GM18519 (cell line): ENCODE data around the gene TIGD1.

ENCODE experiments used
- ATAC-seq: cut with Tn5 transposase; IDR thresholded peaks from one replicate; pipeline ENCODE4 v1.9.1; 2021; ENCODE audit warnings: mild to moderate bottlenecking, moderate library complexity; ENCODE audit not compliant: unreplicated experiment, low FRiP score

The TIGD1 gene

GRCh38 chr2:232550354-232551249 is at the start of gene TIGD1, which contains the start of gene EIF4E2:
TIGD1 (minus strand) TSS chr2:232550557; CDS start chr2:232549882, 675 bp downstream.
EIF4E2 (plus strand) TSS chr2:232550689; CDS start chr2:232550725, 36 bp downstream.
- ATAC-seq = peak; percentile 91

DNA sequence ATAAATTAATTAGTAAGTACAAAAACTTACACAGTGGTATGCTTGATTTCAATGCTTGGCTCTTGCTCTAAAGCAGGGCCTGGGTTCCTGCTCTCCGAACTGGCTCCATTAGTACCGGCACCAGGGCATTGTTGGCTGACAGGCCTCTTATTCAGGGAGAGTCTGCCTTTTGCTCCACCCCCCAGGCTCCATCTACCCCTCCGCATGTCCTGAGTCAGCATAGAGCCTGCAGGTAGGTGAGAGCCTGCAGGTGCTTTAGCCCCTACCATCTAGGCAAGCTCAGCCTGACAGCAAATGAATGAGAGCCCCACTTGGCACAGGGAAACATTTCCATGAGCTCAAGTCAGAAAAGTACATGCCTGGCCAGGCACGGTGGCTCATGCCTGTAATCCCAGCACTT is 47.9 kb upstream of the TIGD1 start:
- no peak for ATAC-seq

- no peak for ATAC-seq
Measured at GRCh38 chr2:232597362-232598079, 47.2 kb upstream of the TIGD1 start.

DNA sequence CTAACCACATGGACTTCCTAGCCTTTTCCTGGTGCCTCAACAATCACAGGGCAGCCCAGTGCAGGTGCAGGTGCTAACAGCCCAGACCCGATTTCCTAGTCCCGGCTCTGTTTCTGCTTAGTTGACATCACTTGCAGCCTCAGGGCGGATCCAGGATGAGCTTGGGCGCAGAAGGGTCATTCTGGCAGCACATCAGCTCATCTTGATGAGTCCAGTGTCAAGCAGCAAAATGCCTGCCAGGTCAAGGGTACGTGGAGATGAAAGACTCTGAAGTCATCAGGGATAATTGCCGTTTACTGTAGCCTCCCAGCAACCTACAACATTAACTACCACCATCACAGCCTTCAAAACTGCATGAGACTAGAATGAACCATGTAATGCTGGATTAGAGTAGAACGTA is 43.6 kb upstream of the TIGD1 start:
- no peak for ATAC-seq

- no peak for ATAC-seq
Measured at GRCh38 chr2:232592772-232593395, 42.5 kb upstream of the TIGD1 start.

- ATAC-seq = no peak
Measured at GRCh38 chr2:232588680-232589585, 38.6 kb upstream of the TIGD1 start.

GRCh38 chr2:232588031-232588430 is 37.7 kb upstream of the TIGD1 start:
- no peak for ATAC-seq

- ATAC-seq = no peak
Measured at GRCh38 chr2:232587512-232587911, 37.2 kb upstream of the TIGD1 start.

DNA sequence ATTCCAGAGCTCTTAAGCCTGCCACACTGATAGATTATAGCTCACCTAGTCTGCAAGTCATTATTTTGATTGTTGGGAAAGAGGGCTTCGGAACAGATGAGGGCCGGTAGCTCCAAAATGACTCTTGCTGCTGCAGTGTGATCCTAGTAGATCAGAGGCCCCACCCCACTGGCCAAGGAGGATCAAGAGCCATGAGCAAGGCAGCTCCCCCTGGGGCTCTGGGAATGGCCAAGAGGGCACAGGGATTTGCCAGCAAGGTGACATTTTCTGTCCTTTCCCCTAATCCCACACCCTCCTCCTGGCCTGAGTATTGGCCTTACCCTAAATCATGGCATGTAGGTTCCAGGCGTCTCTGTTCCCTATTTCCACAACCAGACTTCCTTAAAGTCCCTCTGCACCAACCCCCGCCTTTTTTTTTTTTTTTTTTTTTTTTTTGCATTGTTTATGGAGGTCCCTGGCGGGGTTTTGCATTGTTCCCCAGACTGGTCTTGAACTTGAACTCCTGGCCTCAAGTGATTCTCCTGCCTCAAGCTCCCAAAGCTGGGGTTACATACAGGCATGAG is 36.7 kb upstream of the TIGD1 start:
- no peak for ATAC-seq

DNA sequence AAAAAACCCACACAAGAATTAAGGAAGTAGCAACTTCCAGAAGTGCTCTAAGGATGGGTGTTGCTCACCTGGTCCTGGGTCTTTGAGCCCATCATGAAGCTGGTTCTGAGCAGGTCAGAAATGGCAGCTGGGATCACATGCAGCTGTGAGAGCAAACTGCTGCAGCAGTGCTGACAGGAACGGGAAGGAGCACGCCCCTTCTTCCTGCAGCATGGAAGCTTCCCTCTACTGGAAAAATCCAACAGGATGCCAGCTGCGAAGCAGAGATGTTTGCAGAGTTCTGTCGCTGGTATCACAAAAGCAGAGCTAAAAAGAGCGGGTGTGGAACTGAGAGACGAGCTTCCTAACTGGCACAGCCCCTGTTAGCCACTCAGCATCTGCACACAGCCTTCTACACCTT is 33.9 kb upstream of the TIGD1 start:
- ATAC-seq = no peak

DNA sequence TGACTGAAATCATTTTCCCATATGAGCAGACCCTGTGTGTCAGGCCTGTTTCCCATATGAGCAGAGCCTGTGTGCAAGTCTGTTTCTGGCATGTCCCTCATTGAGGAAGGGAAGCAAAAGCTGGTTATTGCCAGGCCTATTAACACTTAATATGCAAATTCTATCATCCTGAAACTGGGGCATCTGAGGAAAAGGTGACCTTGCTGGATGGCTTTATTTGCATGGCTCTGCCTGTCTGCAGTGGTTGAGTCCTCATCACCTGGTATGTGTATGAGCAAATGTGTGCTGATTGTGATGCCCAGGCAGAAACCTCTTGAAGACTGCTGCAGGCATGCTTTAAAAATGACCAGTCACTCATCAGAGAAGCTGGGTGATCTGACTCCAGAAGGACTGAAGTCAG is 31.4 kb upstream of the TIGD1 start:
- ATAC-seq = no peak

GRCh38 chr2:232580648-232580981 is 30.3 kb upstream of the TIGD1 start:
- ATAC-seq = no peak

DNA sequence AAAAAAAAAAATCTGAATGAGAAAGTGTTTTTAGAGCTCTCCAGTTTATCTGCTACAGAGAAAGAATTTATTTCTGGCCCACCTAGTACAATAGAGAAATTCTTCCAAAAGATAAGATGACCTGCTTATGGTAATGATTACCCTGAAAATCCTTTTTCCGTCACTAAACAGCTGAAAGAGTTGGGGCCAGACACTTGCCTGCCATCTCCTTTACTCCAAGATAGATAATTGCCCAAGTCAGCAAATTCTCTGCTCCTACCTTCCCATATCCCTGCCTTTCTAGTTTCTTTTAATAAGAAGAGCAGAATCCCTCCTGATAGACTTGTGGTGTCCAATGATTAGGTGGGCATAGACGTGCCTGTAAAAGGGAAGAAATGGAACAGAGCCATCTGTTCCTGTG is 28.3 kb upstream of the TIGD1 start:
- no peak for ATAC-seq

- ATAC-seq = no peak
Measured at GRCh38 chr2:232577841-232578240, 27.5 kb upstream of the TIGD1 start.

DNA sequence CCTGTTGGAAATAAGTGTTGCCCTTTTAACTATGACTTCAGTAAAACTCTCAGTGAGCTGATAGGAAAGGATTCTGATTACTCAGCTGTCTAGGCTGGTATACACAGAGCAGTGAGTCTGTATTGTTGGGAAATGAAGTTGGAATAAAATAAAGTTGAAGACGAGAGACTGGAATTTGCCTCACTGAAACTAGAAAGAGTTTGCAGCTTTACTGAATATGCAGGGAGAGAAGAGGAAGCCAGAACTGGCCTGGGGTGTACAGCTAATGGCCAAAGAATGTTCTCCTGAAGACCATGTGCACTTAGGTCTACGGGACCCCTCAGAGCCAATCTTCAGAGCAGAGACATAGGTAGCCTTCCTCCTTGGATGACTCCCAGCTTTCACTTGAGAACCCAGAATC is 26.6 kb upstream of the TIGD1 start:
- no peak for ATAC-seq

DNA sequence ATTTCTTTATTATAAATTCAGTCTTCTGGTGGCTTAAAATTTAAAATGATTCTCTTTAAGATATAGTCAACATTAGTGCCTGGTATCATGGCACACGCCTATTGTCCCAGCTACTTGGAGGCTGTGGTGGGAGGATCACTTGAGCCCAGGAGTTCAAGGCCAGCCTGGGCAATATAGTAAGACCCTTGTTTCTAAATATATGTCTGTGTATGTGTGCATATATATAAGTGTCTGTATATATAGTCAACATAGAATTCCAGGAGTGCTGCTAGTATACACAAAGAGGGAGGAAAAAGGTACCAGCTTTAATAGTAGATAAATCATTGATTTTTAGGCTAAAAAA is 25.0 kb upstream of the TIGD1 start:
- no peak for ATAC-seq

GRCh38 chr2:232574674-232575403 is 24.5 kb upstream of the TIGD1 start:
- no peak for ATAC-seq

DNA sequence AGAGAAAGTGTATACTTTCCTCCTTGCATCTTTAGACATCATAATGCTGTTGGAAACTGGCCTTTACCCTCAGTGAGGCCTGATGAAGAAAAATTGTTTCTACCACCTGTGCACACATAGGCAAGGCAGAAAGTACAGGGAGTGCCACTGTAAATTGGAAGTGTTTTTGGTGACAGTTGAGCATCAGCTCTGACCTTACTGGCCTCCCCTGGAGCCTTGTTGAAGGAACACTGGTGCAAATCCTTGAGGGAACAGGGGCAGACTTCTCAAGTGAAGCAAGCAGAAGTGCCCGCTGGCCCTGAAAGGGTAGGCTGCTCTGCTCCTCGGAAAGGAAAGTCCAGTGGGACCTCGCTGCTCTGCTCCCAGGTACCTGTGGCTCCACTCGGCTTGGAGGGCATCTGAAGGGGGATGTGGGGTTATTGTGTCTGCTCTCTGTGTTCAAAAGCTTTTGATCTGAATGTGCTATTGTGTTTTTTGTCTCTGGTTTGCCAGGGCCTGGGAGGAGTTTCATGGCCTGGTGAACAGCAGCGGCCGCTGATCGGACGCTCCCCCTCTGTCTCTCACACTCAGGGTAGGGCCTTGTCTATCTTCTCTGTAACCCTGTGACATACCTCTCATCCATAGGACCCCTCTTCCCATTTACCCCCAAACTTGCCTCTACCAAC is 23.5 kb upstream of the TIGD1 start:
- no peak for ATAC-seq

- ATAC-seq = no peak
Measured at GRCh38 chr2:232573042-232573441, 22.7 kb upstream of the TIGD1 start.
